Lower leg skin (tissue), 3 donors: ENCODE data around the gene INO80B.

Experiments
- POLR2A ChIP-seq, 2 donors: fragments of 450-650 bp; IDR thresholded peaks; one replicate each; pipeline ENCODE4 v1.6.1; 2016 to 2017; ENCODE audit warnings: antibody characterized with exemption in 2 of 2, mild to moderate bottlenecking in 1 of 2, moderate library complexity in 1 of 2
- TF ChIP-seq, protein P1 (sequence below), 3 donors: fragments of 450-650 bp; IDR thresholded peaks; one replicate each; pipeline ENCODE4 v1.5.1; 2016; ENCODE audit warnings: antibody characterized with exemption in 3 of 3, mild to moderate bottlenecking in 3 of 3, moderate library complexity in 2 of 3

DNA sequence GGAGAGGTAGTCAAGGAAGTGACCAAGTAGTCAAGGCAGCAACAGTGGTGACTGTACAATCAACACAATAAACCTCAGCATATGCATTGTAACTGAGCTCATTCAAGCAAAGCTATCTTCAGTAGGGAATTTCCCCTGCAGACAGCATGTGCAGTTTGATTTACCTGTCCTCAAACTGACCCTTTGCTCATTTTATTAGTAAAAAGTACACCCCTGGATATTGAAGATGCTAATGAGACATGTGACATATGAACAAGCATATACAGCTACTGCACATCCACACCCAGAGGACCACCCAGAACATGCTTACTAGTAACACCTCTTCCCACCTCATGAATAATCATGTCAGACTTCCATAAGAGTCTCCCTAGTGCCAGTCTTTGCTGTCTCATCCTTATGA is 48.9 kb upstream of the INO80B start:
- TF ChIP-seq, protein P1, sequence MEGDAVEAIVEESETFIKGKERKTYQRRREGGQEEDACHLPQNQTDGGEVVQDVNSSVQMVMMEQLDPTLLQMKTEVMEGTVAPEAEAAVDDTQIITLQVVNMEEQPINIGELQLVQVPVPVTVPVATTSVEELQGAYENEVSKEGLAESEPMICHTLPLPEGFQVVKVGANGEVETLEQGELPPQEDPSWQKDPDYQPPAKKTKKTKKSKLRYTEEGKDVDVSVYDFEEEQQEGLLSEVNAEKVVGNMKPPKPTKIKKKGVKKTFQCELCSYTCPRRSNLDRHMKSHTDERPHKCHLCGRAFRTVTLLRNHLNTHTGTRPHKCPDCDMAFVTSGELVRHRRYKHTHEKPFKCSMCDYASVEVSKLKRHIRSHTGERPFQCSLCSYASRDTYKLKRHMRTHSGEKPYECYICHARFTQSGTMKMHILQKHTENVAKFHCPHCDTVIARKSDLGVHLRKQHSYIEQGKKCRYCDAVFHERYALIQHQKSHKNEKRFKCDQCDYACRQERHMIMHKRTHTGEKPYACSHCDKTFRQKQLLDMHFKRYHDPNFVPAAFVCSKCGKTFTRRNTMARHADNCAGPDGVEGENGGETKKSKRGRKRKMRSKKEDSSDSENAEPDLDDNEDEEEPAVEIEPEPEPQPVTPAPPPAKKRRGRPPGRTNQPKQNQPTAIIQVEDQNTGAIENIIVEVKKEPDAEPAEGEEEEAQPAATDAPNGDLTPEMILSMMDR (IDR thresholded peaks at IDR 0.05), result no peak
- TF ChIP-seq POLR2A (IDR thresholded peaks at IDR 0.05), result no peak
